Esophagus muscularis mucosa (tissue), 4 donors: Measurements from ENCODE around the gene LRRC25.

Source experiments
- CTCF ChIP-seq, 3 experiments: fragments of 200-600 bp in 2 of 3; fragments of 450-650 bp in 1 of 3; sonication (generic) in 2 of 3; IDR thresholded peaks; one replicate each; pipeline ENCODE4 v1.5.1; 2017 to 2019; ENCODE audit warnings: antibody characterized with exemption in 3 of 3, mild to moderate bottlenecking in 2 of 3, moderate library complexity in 1 of 3
- EP300 ChIP-seq: sonication (generic); formaldehyde crosslinking; IDR thresholded peaks from one replicate; pipeline ENCODE4 v1.6.1; 2017; ENCODE audit warnings: antibody characterized with exemption
- POLR2A ChIP-seq: fragments of 450-650 bp; IDR thresholded peaks from one replicate; pipeline ENCODE4 v1.6.1; 2017; ENCODE audit warnings: antibody characterized with exemption, moderate library complexity, mild to moderate bottlenecking, low read depth

GRCh38 chr19:18385359-18385674 lies 12.1 kb downstream of the LRRC25 start:
- no peak for TF ChIP-seq CTCF (IDR thresholded peaks at IDR 0.05)
- TF ChIP-seq POLR2A, result no peak
- no peak for TF ChIP-seq EP300
